Neuronal stem cell (in vitro differentiated cells): ENCODE results near the gene PCDHA6.
A peak's percentile ranks its signal among the peaks of the same experiment; 100 is the strongest.
"Not testable (repeated sequence)": the region's sequence is repeated elsewhere in the genome, so short reads cannot be mapped to it uniquely, and the experiment has no call there.

Experiments
- DNase-seq: peaks from one replicate; pipeline ENCODE4 v3.0.0-alpha.2; 2013; ENCODE audit warnings: low spot score
- H2AFZ ChIP-seq: one replicate; pipeline ENCODE4 v1.6.1; 2013; ENCODE audit warnings: mild to moderate bottlenecking, low read length, inconsistent platforms
- H2AK5ac ChIP-seq: 2 replicates; pipeline ENCODE4 v1.6.1; 2013; ENCODE audit warnings: low read depth, mild to moderate bottlenecking, inconsistent platforms, low read length, moderate library complexity, mixed read lengths
- H2BK120ac ChIP-seq: 2 replicates; pipeline ENCODE4 v1.6.1; 2013; ENCODE audit warnings: low read depth, mild to moderate bottlenecking, inconsistent platforms, low read length, moderate library complexity, mixed read lengths
- H2BK12ac ChIP-seq: one replicate; pipeline ENCODE4 v1.6.1; 2013; ENCODE audit warnings: low read length, inconsistent platforms
- H2BK15ac ChIP-seq: 2 replicates; pipeline ENCODE4 v1.6.1; 2013; ENCODE audit warnings: mild to moderate bottlenecking, low read length, inconsistent platforms, mixed read lengths
- H2BK5ac ChIP-seq: one replicate; pipeline ENCODE4 v1.6.1; 2013; ENCODE audit warnings: inconsistent platforms, mild to moderate bottlenecking, low read length, moderate library complexity
- H3K14ac ChIP-seq: one replicate; pipeline ENCODE4 v1.6.1; 2013; ENCODE audit warnings: low read length, inconsistent platforms
- H3K18ac ChIP-seq: 2 replicates; pipeline ENCODE4 v1.6.1; 2013; ENCODE audit warnings: low read length, inconsistent platforms
- H3K23ac ChIP-seq: 2 replicates; pipeline ENCODE4 v1.6.1; 2013; ENCODE audit warnings: low read depth, mild to moderate bottlenecking, mixed read lengths, low read length, inconsistent platforms; ENCODE audit not compliant: poor library complexity
- H3K27ac ChIP-seq: replicated peaks from 3 replicates; pipeline ENCODE4 v1.5.1; 2013; ENCODE audit warnings: low read length, inconsistent platforms
- H3K27me3 ChIP-seq, 3 experiments: 2 replicates each; pipeline ENCODE4 v1.6.1; 2013; ENCODE audit warnings: low read length in 3 of 3, mild to moderate bottlenecking in 2 of 3, inconsistent platforms in 1 of 3, low read depth in 1 of 3, mixed read lengths in 1 of 3, moderate library complexity in 1 of 3; ENCODE audit not compliant: control insufficient read depth in 3 of 3, insufficient read depth in 3 of 3
- H3K36me3 ChIP-seq, 2 donors: replicated peaks in 1 of 2; 2 replicates each; pipeline ENCODE4 v1.6.1; 2013; ENCODE audit warnings: low read length in 2 of 2; ENCODE audit not compliant: control insufficient read depth in 2 of 2, insufficient read depth in 2 of 2
- H3K4ac ChIP-seq: 2 replicates; pipeline ENCODE4 v1.6.1; 2013; ENCODE audit warnings: inconsistent platforms, mild to moderate bottlenecking, low read length, moderate library complexity
- H3K4me1 ChIP-seq, 2 donors: 1 replicate in 1 of 2; 2 replicates in 1 of 2; pipeline ENCODE4 v1.6.1; 2013; ENCODE audit warnings: low read length in 2 of 2, low read depth in 1 of 2; ENCODE audit not compliant: control insufficient read depth in 2 of 2, insufficient read depth in 1 of 2
- H3K4me2 ChIP-seq: one replicate; pipeline ENCODE4 v1.6.1; 2013; ENCODE audit warnings: mild to moderate bottlenecking, low read length, inconsistent platforms; ENCODE audit not compliant: insufficient read depth, poor library complexity, severe bottlenecking
- H3K4me3 ChIP-seq, 2 donors: 2 replicates each; pipeline ENCODE4 v1.5.1; 2013; ENCODE audit warnings: low read length in 2 of 2, mild to moderate bottlenecking in 2 of 2, inconsistent platforms in 1 of 2, moderate library complexity in 1 of 2
- H3K79me1 ChIP-seq: one replicate; pipeline ENCODE4 v1.6.1; 2013; ENCODE audit warnings: low read depth, mild to moderate bottlenecking, inconsistent platforms, low read length, moderate library complexity
- H3K9ac ChIP-seq: one replicate; pipeline ENCODE4 v1.6.1; 2013; ENCODE audit warnings: mild to moderate bottlenecking, low read depth, low read length, inconsistent platforms; ENCODE audit not compliant: poor library complexity
- H3K9me3 ChIP-seq, 2 donors: replicated peaks in 1 of 2; 2 replicates each; pipeline versions ENCODE3 to v1.6.1; 2013; ENCODE audit warnings: low read length in 2 of 2, mild to moderate bottlenecking in 2 of 2, inconsistent platforms in 1 of 2, low read depth in 1 of 2, mixed read lengths in 1 of 2, moderate library complexity in 1 of 2; ENCODE audit not compliant: control insufficient read depth in 2 of 2, insufficient read depth in 1 of 2
- H4K8ac ChIP-seq: one replicate; pipeline ENCODE4 v1.6.1; 2013; ENCODE audit warnings: low read depth, mild to moderate bottlenecking, inconsistent platforms, low read length, moderate library complexity
- H4K91ac ChIP-seq: one replicate; pipeline ENCODE4 v1.6.1; 2013; ENCODE audit warnings: low read length, low read depth, mild to moderate bottlenecking, inconsistent platforms; ENCODE audit not compliant: poor library complexity
- WGBS, 2 donors: extraction: QIAGEN DNeasy Blood & Tissue Kit; methylation state at CpG; one replicate each; pipeline ENCODE4 v1.1.7; 2013; ENCODE audit warnings: missing lambda C conversion rate in 2 of 2, mixed read lengths in 1 of 2; ENCODE audit not compliant: insufficient read length in 2 of 2, insufficient replicate concordance in 1 of 2; ENCODE audit errors: extremely low coverage in 2 of 2; 5-methylcytosine and 5-hydroxymethylcytosine counted together

The PCDHA6 gene

GRCh38 chr5:140796072-140796717 is 31.6 kb upstream of the PCDHA6 start:
- not testable (repeated sequence) for H2BK15ac ChIP-seq, H2BK120ac ChIP-seq, H2BK5ac ChIP-seq, DNase-seq, H2AFZ ChIP-seq, H3K27me3 ChIP-seq, H3K23ac ChIP-seq, H3K9ac ChIP-seq, H3K4ac ChIP-seq, H3K4me1 ChIP-seq, H4K91ac ChIP-seq, H2BK12ac ChIP-seq, H3K14ac ChIP-seq, H2AK5ac ChIP-seq, H3K79me1 ChIP-seq, H3K18ac ChIP-seq, H3K27ac ChIP-seq, H3K36me3 ChIP-seq
- no CpG with 5 or more reads among the region's 72 CpGs for WGBS, 2 donors
- H3K4me2 ChIP-seq, result peak overlapping the region; percentile 11
- peaks cover 24 to 53% of the 10 kb centered on the region in 2 donors for H3K9me3 ChIP-seq
- H4K8ac ChIP-seq, result peak overlapping the region; percentile 52
- H3K4me3 ChIP-seq, result peak overlapping the region in 1 of 2 donors; percentile 69

GRCh38 chr5:140796718-140797095 is 31.1 kb upstream of the PCDHA6 start:
- H2AK5ac ChIP-seq, result no peak overlapping the region
- H3K4me3 ChIP-seq, result peak overlapping the region in 1 of 2 donors; percentile 69
- peak overlapping the region; percentile 31 for H3K14ac ChIP-seq
- H2BK5ac ChIP-seq, result no peak overlapping the region
- no peak overlapping the region for H4K91ac ChIP-seq
- no peak overlapping the region for H2AFZ ChIP-seq
- H2BK15ac ChIP-seq, result no peak overlapping the region
- no CpG with 5 or more reads among the region's 39 CpGs for WGBS, 2 donors
- peaks cover 24 to 58% of the 10 kb centered on the region in 2 donors for H3K9me3 ChIP-seq
- H3K27me3 ChIP-seq, result no peaks in the 10 kb centered on the region
- no peak overlapping the region for H2BK120ac ChIP-seq
- H4K8ac ChIP-seq, result peak overlapping the region; percentile 52
- H3K79me1 ChIP-seq, result peaks cover 3% of the 10 kb centered on the region
- no peak for DNase-seq
- no peaks in the 10 kb centered on the region for H3K4me1 ChIP-seq
- H3K4me2 ChIP-seq, result no peak overlapping the region
- peaks cover 2 to 8% of the 10 kb centered on the region in 2 donors for H3K36me3 ChIP-seq
- peak overlapping the region; percentile 41 for H2BK12ac ChIP-seq
- H3K9ac ChIP-seq, result peak overlapping the region; percentile 63
- no peak overlapping the region for H3K27ac ChIP-seq
- peak overlapping the region; percentile 89 for H3K23ac ChIP-seq
- no peak overlapping the region for H3K18ac ChIP-seq
- no peak overlapping the region for H3K4ac ChIP-seq

- Histone ChIP-seq H2AFZ (no peak within 1 kb of the TSS), H4K91ac (no peak within 1 kb of the TSS), H3K27me3 (no peaks in the 10 kb centered on the region), H3K9me3 (peaks cover 26 to 55% of the 10 kb centered on the region in 2 donors), H3K18ac (no peak within 1 kb of the TSS), H3K23ac (no peak within 1 kb of the TSS), H3K27ac (no peak within 1 kb of the TSS), H3K36me3 (peaks cover 5 to 16% of the 10 kb centered on the region in 2 donors), H2BK120ac (no peak within 1 kb of the TSS), H3K9ac (no peak within 1 kb of the TSS), H4K8ac (no peak within 1 kb of the TSS), H3K14ac (no peak within 1 kb of the TSS), H3K4me3 (peak within 1 kb of the TSS in 1 of 2 donors; percentile 50), H2BK12ac (no peak within 1 kb of the TSS), H2AK5ac (no peak within 1 kb of the TSS), H3K4me2 (no peak within 1 kb of the TSS), H3K4ac (no peak within 1 kb of the TSS), H3K4me1 (no peaks in the 10 kb centered on the region), H2BK15ac (no peak within 1 kb of the TSS), H2BK5ac (no peak within 1 kb of the TSS), H3K79me1 (peaks cover 6% of the 10 kb centered on the region)
- DNase-seq, result no peak
- no CpG with 5 or more reads among the region's 29 CpGs for WGBS, 2 donors
Observed at GRCh38 chr5:140800816-140801493, 26.8 kb upstream of the PCDHA6 start, which contains the start of gene PCDHA3. TSS of gene PCDHA3 (plus strand) at chr5:140801057.

- Histone ChIP-seq H3K4me3 (no peak overlapping the region), H2BK5ac (no peak overlapping the region), H3K23ac (no peak overlapping the region), H3K14ac (no peak overlapping the region), H4K8ac (no peak overlapping the region), H3K36me3 (peaks cover 5 to 14% of the 10 kb centered on the region in 2 donors), H2AK5ac (no peak overlapping the region), H3K9me3 (peaks cover 23 to 54% of the 10 kb centered on the region in 2 donors), H3K27me3 (no peaks in the 10 kb centered on the region), H2AFZ (no peak overlapping the region), H3K4ac (no peak overlapping the region), H4K91ac (no peak overlapping the region), H3K27ac (no peak overlapping the region), H2BK15ac (no peak overlapping the region), H3K4me1 (no peaks in the 10 kb centered on the region), H3K18ac (no peak overlapping the region), H2BK12ac (no peak overlapping the region), H3K4me2 (no peak overlapping the region), H2BK120ac (no peak overlapping the region), H3K9ac (no peak overlapping the region), H3K79me1 (peaks cover 6% of the 10 kb centered on the region)
- WGBS, 2 donors, result no CpG with 5 or more reads among the region's 16 CpGs
- DNase-seq, result no peak
Observed at GRCh38 chr5:140801494-140801841, 26.3 kb upstream of the PCDHA6 start.
